GM23338 (cell line): ENCODE results near the gene SLC16A13. TPM values are rescaled to one million over a fixed set of nuclear protein-coding genes. Genes with fewer than 3 reads are reported as not detected.

Experiments
- ATAC-seq: fragments of 200-7000 bp; cut with Tn5 transposase; 3 replicates; pipeline ENCODE4 v1.9.1; 2020
- DNase-seq: peaks from one replicate; pipeline ENCODE4 v3.0.0-alpha.2; 2015; ENCODE audit warnings: low spot score
- H2AFZ ChIP-seq: fragments of 200-600 bp; sonication (generic); 2 replicates; pipeline ENCODE4 v1.8.0; 2016; ENCODE audit warnings: antibody characterized with exemption, mild to moderate bottlenecking, moderate library complexity
- H3F3A ChIP-seq: fragments of 200-600 bp; sonication (generic); replicated peaks from 2 replicates; pipeline ENCODE4 v1.8.0; 2017; ENCODE audit warnings: antibody characterized with exemption, mixed run types, low read depth
- H3K27ac ChIP-seq: fragments of 200-600 bp; sonication (generic); 2 replicates; pipeline ENCODE4 v1.6.1; 2016; ENCODE audit warnings: low read depth
- H3K27me3 ChIP-seq: fragments of 200-600 bp; sonication (generic); 2 replicates; pipeline ENCODE4 v1.8.0; 2016; ENCODE audit warnings: mild to moderate bottlenecking, mixed run types, moderate library complexity; ENCODE audit not compliant: insufficient read depth
- H3K36me3 ChIP-seq: fragments of 200-600 bp; sonication (generic); 2 replicates; pipeline ENCODE4 v1.8.0; 2016; ENCODE audit warnings: mild to moderate bottlenecking; ENCODE audit not compliant: insufficient read depth
- H3K4me1 ChIP-seq: fragments of 200-600 bp; sonication (generic); 2 replicates; pipeline ENCODE4 v1.8.0; 2016; ENCODE audit warnings: mild to moderate bottlenecking, moderate library complexity; ENCODE audit not compliant: insufficient read depth
- H3K4me2 ChIP-seq: fragments of 200-600 bp; sonication (generic); 2 replicates; pipeline ENCODE4 v1.7.1; 2017; ENCODE audit warnings: mixed run types
- H3K4me3 ChIP-seq: fragments of 200-600 bp; sonication (generic); 2 replicates; pipeline ENCODE4 v1.6.1; 2016; ENCODE audit warnings: mixed run types
- H3K79me2 ChIP-seq: fragments of 200-600 bp; sonication (generic); replicated peaks from 2 replicates; pipeline ENCODE4 v1.8.0; 2017; ENCODE audit warnings: mild to moderate bottlenecking; ENCODE audit not compliant: insufficient read depth
- H3K9me2 ChIP-seq: fragments of 200-600 bp; sonication (generic); 2 replicates; pipeline ENCODE4 v1.8.0; 2017; ENCODE audit not compliant: insufficient read depth
- H4K20me1 ChIP-seq: fragments of 200-600 bp; sonication (generic); replicated peaks from 2 replicates; pipeline ENCODE4 v1.8.0; 2017; ENCODE audit warnings: mild to moderate bottlenecking; ENCODE audit not compliant: insufficient read depth
- H3K27ac Mint-ChIP-seq: 2 replicates; pipeline ENCODE4 v1.8.0; 2020; ENCODE audit warnings: inconsistent platforms, mild to moderate bottlenecking, moderate library complexity, mixed read lengths
- H3K27me3 Mint-ChIP-seq: 3 replicates; pipeline ENCODE4 v1.8.0; 2022; ENCODE audit warnings: low read depth, mild to moderate bottlenecking, moderate library complexity, mixed read lengths, inconsistent platforms; ENCODE audit not compliant: insufficient read depth, poor library complexity
- H3K36me3 Mint-ChIP-seq: 3 replicates; pipeline ENCODE4 v1.8.0; 2021; ENCODE audit warnings: low read depth, mild to moderate bottlenecking, inconsistent platforms, moderate library complexity, mixed read lengths
- H3K4me1 Mint-ChIP-seq: 3 replicates; pipeline ENCODE4 v1.8.0; 2020; ENCODE audit warnings: mild to moderate bottlenecking, inconsistent platforms, mixed read lengths
- H3K4me3 Mint-ChIP-seq: 3 replicates; pipeline ENCODE4 v1.8.0; 2021; ENCODE audit warnings: moderate library complexity, mild to moderate bottlenecking, inconsistent platforms, mixed read lengths
- H3K9me3 Mint-ChIP-seq: 3 replicates; pipeline ENCODE4 v1.8.0; 2020; ENCODE audit warnings: moderate library complexity, mild to moderate bottlenecking, inconsistent platforms, mixed read lengths
- CREB1 ChIP-seq: fragments of 250-450 bp; sonication (Bioruptor Pico); IDR thresholded peaks from 2 replicates; pipeline ENCODE4 v1.5.0; 2020; ENCODE audit warnings: low read depth, mild to moderate bottlenecking, moderate library complexity
- EZH2 ChIP-seq: fragments of 200-600 bp; sonication (generic); IDR thresholded peaks from one replicate; pipeline ENCODE4 v1.8.0; 2017; ENCODE audit warnings: antibody characterized with exemption, mild to moderate bottlenecking, low read depth; ENCODE audit not compliant: unreplicated experiment
- EZH2phosphoT487 ChIP-seq: fragments of 200-600 bp; sonication (generic); IDR thresholded peaks from one replicate; pipeline ENCODE4 v1.8.1; 2018; ENCODE audit warnings: antibody characterized with exemption; ENCODE audit not compliant: unreplicated experiment
- JUNB ChIP-seq: IDR thresholded peaks from one replicate; pipeline ENCODE4 v1.6.1; 2016; ENCODE audit warnings: antibody characterized with exemption; ENCODE audit not compliant: unreplicated experiment
- NANOG ChIP-seq: IDR thresholded peaks from 2 replicates; pipeline ENCODE4 v1.6.1; 2016; ENCODE audit warnings: antibody characterized with exemption, borderline replicate concordance
- POLR2AphosphoS5 ChIP-seq: IDR thresholded peaks from 2 replicates; pipeline ENCODE4 v1.6.1; 2016; ENCODE audit warnings: antibody characterized with exemption, low read depth
- STAT1 ChIP-seq: IDR thresholded peaks from one replicate; pipeline ENCODE4 v1.6.1; 2016; ENCODE audit warnings: antibody characterized with exemption; ENCODE audit not compliant: unreplicated experiment
- ZNF114 ChIP-seq: fragments of 250-450 bp; sonication (Bioruptor Pico); IDR thresholded peaks from 2 replicates; pipeline ENCODE4 v1.5.0; 2020; ENCODE audit warnings: mild to moderate bottlenecking, moderate library complexity
- ZNF331 ChIP-seq: fragments of 250-450 bp; sonication (Bioruptor Pico); IDR thresholded peaks from 2 replicates; pipeline ENCODE4 v1.5.0; 2020; ENCODE audit warnings: low read depth, mild to moderate bottlenecking, moderate library complexity
- ZNF462 ChIP-seq: fragments of 250-450 bp; sonication (Bioruptor Pico); IDR thresholded peaks from 2 replicates; pipeline ENCODE4 v1.5.0; 2020; ENCODE audit warnings: mild to moderate bottlenecking, moderate library complexity
- polyA plus RNA-seq: library from polyadenylated mRNA; unstranded; fragments of >200 nt; fragmentation: Nextera tagmentation; extraction: Ambion mirVana; gene quantifications from 2 replicates; pipeline ENCODE4 v1.2.1, GENCODE V29; 2016
- total RNA-seq: library from RNA; depleted of rRNA; stranded (reverse); fragments of >200 nt; shearing (Covaris generic); gene quantifications from 2 replicates; pipeline ENCODE4 v1.2.3, GENCODE V29; 2014
- TF ChIP-seq, protein P1 (sequence below): IDR thresholded peaks from 2 replicates; pipeline ENCODE4 v1.6.1; 2016; ENCODE audit warnings: antibody characterized with exemption
- TF ChIP-seq, protein P2 (sequence below): IDR thresholded peaks from one replicate; pipeline ENCODE4 v1.6.1; 2018; ENCODE audit warnings: antibody characterized with exemption; ENCODE audit not compliant: unreplicated experiment
- TF ChIP-seq, protein P3 (sequence below), 2 experiments: fragments of 200-600 bp in 1 of 2; sonication (generic) in 1 of 2; conservative IDR thresholded peaks; 2 replicates each; pipeline versions ENCODE4 v1.5.1 to v1.6.1; 2016 to 2017; ENCODE audit warnings: antibody characterized with exemption in 2 of 2, low read depth in 2 of 2, mild to moderate bottlenecking in 2 of 2, moderate library complexity in 1 of 2

The SLC16A13 gene
- total and polyA plus RNA-seq, 2 experiments from 2014 or later: 2.2 to 4.7 TPM

- Mint-ChIP-seq H3K9me3 (0 out of 3 replicates have a peak, but pooled peaks cover 3% of the 10 kb centered on the region), H3K4me3 (no peak overlapping the region), H3K27ac (no peak overlapping the region), H3K27me3 (peaks cover 8% of the 10 kb centered on the region), H3K36me3 (peaks cover 21% of the 10 kb centered on the region), H3K4me1 (peaks cover 7% of the 10 kb centered on the region; the same call in 2 of the 3 replicates)
- DNase-seq: no peak
- H4K20me1 ChIP-seq: no peaks in the 10 kb centered on the region; the same call in 1 of the 2 replicates
- H3K27ac ChIP-seq: no peak overlapping the region
- peaks cover 3% of the 10 kb centered on the region; the same call in 1 of the 2 replicates for H3K4me1 ChIP-seq
- no peaks in the 10 kb centered on the region for H3F3A ChIP-seq
- H3K36me3 ChIP-seq: no peaks in the 10 kb centered on the region
- TF ChIP-seq POLR2AphosphoS5: no peak
- TF ChIP-seq ZNF462: no peak
- TF ChIP-seq, protein P1, sequence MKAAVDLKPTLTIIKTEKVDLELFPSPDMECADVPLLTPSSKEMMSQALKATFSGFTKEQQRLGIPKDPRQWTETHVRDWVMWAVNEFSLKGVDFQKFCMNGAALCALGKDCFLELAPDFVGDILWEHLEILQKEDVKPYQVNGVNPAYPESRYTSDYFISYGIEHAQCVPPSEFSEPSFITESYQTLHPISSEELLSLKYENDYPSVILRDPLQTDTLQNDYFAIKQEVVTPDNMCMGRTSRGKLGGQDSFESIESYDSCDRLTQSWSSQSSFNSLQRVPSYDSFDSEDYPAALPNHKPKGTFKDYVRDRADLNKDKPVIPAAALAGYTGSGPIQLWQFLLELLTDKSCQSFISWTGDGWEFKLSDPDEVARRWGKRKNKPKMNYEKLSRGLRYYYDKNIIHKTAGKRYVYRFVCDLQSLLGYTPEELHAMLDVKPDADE: no peak
- TF ChIP-seq NANOG: no peak
- no peak for TF ChIP-seq CREB1
- TF ChIP-seq, protein P2, sequence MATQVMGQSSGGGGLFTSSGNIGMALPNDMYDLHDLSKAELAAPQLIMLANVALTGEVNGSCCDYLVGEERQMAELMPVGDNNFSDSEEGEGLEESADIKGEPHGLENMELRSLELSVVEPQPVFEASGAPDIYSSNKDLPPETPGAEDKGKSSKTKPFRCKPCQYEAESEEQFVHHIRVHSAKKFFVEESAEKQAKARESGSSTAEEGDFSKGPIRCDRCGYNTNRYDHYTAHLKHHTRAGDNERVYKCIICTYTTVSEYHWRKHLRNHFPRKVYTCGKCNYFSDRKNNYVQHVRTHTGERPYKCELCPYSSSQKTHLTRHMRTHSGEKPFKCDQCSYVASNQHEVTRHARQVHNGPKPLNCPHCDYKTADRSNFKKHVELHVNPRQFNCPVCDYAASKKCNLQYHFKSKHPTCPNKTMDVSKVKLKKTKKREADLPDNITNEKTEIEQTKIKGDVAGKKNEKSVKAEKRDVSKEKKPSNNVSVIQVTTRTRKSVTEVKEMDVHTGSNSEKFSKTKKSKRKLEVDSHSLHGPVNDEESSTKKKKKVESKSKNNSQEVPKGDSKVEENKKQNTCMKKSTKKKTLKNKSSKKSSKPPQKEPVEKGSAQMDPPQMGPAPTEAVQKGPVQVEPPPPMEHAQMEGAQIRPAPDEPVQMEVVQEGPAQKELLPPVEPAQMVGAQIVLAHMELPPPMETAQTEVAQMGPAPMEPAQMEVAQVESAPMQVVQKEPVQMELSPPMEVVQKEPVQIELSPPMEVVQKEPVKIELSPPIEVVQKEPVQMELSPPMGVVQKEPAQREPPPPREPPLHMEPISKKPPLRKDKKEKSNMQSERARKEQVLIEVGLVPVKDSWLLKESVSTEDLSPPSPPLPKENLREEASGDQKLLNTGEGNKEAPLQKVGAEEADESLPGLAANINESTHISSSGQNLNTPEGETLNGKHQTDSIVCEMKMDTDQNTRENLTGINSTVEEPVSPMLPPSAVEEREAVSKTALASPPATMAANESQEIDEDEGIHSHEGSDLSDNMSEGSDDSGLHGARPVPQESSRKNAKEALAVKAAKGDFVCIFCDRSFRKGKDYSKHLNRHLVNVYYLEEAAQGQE: no peak
- TF ChIP-seq ZNF331 (CRISPR knock-in tag): no peak
- TF ChIP-seq EZH2phosphoT487: no peak
- TF ChIP-seq, protein P3, sequence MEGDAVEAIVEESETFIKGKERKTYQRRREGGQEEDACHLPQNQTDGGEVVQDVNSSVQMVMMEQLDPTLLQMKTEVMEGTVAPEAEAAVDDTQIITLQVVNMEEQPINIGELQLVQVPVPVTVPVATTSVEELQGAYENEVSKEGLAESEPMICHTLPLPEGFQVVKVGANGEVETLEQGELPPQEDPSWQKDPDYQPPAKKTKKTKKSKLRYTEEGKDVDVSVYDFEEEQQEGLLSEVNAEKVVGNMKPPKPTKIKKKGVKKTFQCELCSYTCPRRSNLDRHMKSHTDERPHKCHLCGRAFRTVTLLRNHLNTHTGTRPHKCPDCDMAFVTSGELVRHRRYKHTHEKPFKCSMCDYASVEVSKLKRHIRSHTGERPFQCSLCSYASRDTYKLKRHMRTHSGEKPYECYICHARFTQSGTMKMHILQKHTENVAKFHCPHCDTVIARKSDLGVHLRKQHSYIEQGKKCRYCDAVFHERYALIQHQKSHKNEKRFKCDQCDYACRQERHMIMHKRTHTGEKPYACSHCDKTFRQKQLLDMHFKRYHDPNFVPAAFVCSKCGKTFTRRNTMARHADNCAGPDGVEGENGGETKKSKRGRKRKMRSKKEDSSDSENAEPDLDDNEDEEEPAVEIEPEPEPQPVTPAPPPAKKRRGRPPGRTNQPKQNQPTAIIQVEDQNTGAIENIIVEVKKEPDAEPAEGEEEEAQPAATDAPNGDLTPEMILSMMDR (conservative IDR thresholded peaks at IDR 0.05; ENCODE audit: low read depth in 2 of 2): no peak
- TF ChIP-seq EZH2: no peak
- TF ChIP-seq ZNF114 (CRISPR knock-in tag): no peak
- no peak for TF ChIP-seq STAT1
- TF ChIP-seq JUNB: no peak
- ATAC-seq: no peak
- H2AFZ ChIP-seq: no peak overlapping the region
- no peaks in the 10 kb centered on the region for H3K79me2 ChIP-seq
- no peak overlapping the region for H3K4me2 ChIP-seq
- H3K27me3 ChIP-seq: no peaks in the 10 kb centered on the region
- H3K9me2 ChIP-seq: no peaks in the 10 kb centered on the region
- no peak overlapping the region for H3K4me3 ChIP-seq
Observed at GRCh38 chr17:7029659-7030058, 6.2 kb upstream of the SLC16A13 start.
